Prostate gland (tissue), 2 donors: Measurements from ENCODE around the gene ZFAND3. TPM values are rescaled to one million over a fixed set of nuclear protein-coding genes. Genes with fewer than 3 reads are reported as not detected.
A peak's percentile ranks its signal among the peaks of the same experiment; 100 is the strongest.

Experiments
- DNase-seq: peaks from one replicate; pipeline ENCODE4 v3.0.0-alpha.2; 2019; ENCODE audit warnings: low spot score
- H3K27ac ChIP-seq, 2 donors: fragments of 200-600 bp; sonication (generic); 2 replicates each; pipeline ENCODE4 v1.5.1; 2017 to 2019
- H3K27me3 ChIP-seq: fragments of 200-600 bp; sonication (generic); replicated peaks from 2 replicates; pipeline ENCODE4 v1.5.1; 2019; ENCODE audit not compliant: insufficient read depth
- H3K36me3 ChIP-seq, 2 donors: fragments of 200-600 bp; sonication (generic); 1 replicate in 1 of 2; 2 replicates in 1 of 2; pipeline versions ENCODE4 v1.5.1 to v1.8.1; 2017 to 2019
- H3K4me1 ChIP-seq: fragments of 200-600 bp; sonication (generic); replicated peaks from 2 replicates; pipeline ENCODE4 v1.5.1; 2019
- H3K4me3 ChIP-seq, 2 donors: fragments of 200-600 bp; sonication (generic); 2 replicates each; pipeline ENCODE4 v1.5.1; 2017 to 2019
- H3K9me3 ChIP-seq: fragments of 200-600 bp; sonication (generic); 2 replicates; pipeline ENCODE4 v1.5.1; 2017
- CTCF ChIP-seq, 4 experiments: fragments of 200-600 bp in 2 of 4; fragments of 450-650 bp in 2 of 4; sonication (generic) in 2 of 4; IDR thresholded peaks; 1 replicate in 3 of 4; 2 replicates in 1 of 4; pipeline ENCODE4 v1.5.1; 2016 to 2019; ENCODE audit warnings: antibody characterized with exemption in 4 of 4, mild to moderate bottlenecking in 2 of 4, moderate library complexity in 2 of 4
- POLR2A ChIP-seq: fragments of 450-650 bp; IDR thresholded peaks from one replicate; pipeline ENCODE4 v1.6.1; 2016; ENCODE audit warnings: antibody characterized with exemption, mild to moderate bottlenecking
- POLR2AphosphoS5 ChIP-seq: sonication (generic); formaldehyde crosslinking; IDR thresholded peaks from one replicate; pipeline ENCODE4 v1.6.1; 2017; ENCODE audit warnings: antibody characterized with exemption
- WGBS: methylation state at CpG from one replicate; pipeline ENCODE4 v1.1.5; 2018; 5-methylcytosine and 5-hydroxymethylcytosine counted together
- intact Hi-C: fragments of 100-400 bp; cut with DNase I; formaldehyde crosslinking; loops from one replicate; pipeline ENCODE4 v1.14.2; 2022
- total RNA-seq, 2 donors: library from RNA; depleted of rRNA; stranded (reverse); fragments of >200 nt; gene quantifications; one replicate each; pipeline ENCODE4 v1.1.0, GENCODE V29; 2016

Gene ZFAND3
- total RNA-seq, 2 donors from 2014 or later: 43.5 to 89.1 TPM

- intact Hi-C loops: no loop called here
- Histone ChIP-seq H3K36me3 (no peaks in the 10 kb centered on the region), H3K4me3 (no peak overlapping the region), H3K27ac (no peak overlapping the region), H3K27me3 (no peaks in the 10 kb centered on the region), H3K4me1 (no peaks in the 10 kb centered on the region), H3K9me3 (no peaks in the 10 kb centered on the region)
- no peak for DNase-seq
- 88% methylated on average over 5 of the region's 5 CpGs for WGBS
- no peak for TF ChIP-seq CTCF (IDR thresholded peaks at IDR 0.05)
- TF ChIP-seq POLR2AphosphoS5: no peak
- TF ChIP-seq POLR2A: no peak
Observed at GRCh38 chr6:38112181-38112580, 292.7 kb downstream of the ZFAND3 start.

GRCh38 chr6:38113825-38114576, 294.5 kb downstream of the ZFAND3 start:
- Histone ChIP-seq H3K4me3 (no peak overlapping the region), H3K9me3 (no peaks in the 10 kb centered on the region), H3K36me3 (no peaks in the 10 kb centered on the region), H3K27me3 (no peaks in the 10 kb centered on the region), H3K27ac (no peak overlapping the region), H3K4me1 (no peaks in the 10 kb centered on the region)
- intact Hi-C loops: no loop called here
- 97% methylated on average over 4 of the region's 4 CpGs for WGBS
- DNase-seq: no peak
- TF ChIP-seq POLR2AphosphoS5 (no peak), CTCF (IDR thresholded peaks at IDR 0.05) (no peak), POLR2A (no peak)

- Histone ChIP-seq H3K4me3 (no peak overlapping the region), H3K27ac (no peak overlapping the region), H3K36me3 (no peaks in the 10 kb centered on the region), H3K9me3 (no peaks in the 10 kb centered on the region), H3K27me3 (no peaks in the 10 kb centered on the region), H3K4me1 (no peaks in the 10 kb centered on the region)
- intact Hi-C loops: no loop called here
- WGBS: 87% methylated on average over 2 of the region's 2 CpGs
- no peak for TF ChIP-seq POLR2A
- no peak for TF ChIP-seq POLR2AphosphoS5
- TF ChIP-seq CTCF (IDR thresholded peaks at IDR 0.05): no peak
- DNase-seq: no peak
Observed at GRCh38 chr6:38114976-38115625, 295.6 kb downstream of the ZFAND3 start.

GRCh38 chr6:38115626-38116008, 296.1 kb downstream of the ZFAND3 start:
- H3K4me3 ChIP-seq: no peak overlapping the region
- no peak overlapping the region for H3K27ac ChIP-seq
- H3K36me3 ChIP-seq: no peaks in the 10 kb centered on the region
- no peak for DNase-seq
- H3K4me1 ChIP-seq: no peaks in the 10 kb centered on the region
- 74% methylated on average over 3 of the region's 3 CpGs for WGBS
- TF ChIP-seq CTCF (IDR thresholded peaks at IDR 0.05): no peak
- TF ChIP-seq POLR2A: no peak
- no peak for TF ChIP-seq POLR2AphosphoS5
- intact Hi-C loops: no loop called here
- no peaks in the 10 kb centered on the region for H3K27me3 ChIP-seq
- H3K9me3 ChIP-seq: no peaks in the 10 kb centered on the region

- 55% methylated on average over 6 of the region's 6 CpGs for WGBS
Observed at GRCh38 chr6:38116248-38116647, 296.7 kb downstream of the ZFAND3 start.

More at GRCh38 chr6:38116248-38116647, 296.7 kb downstream of the ZFAND3 start:
- Histone ChIP-seq H3K9me3 (no peaks in the 10 kb centered on the region), H3K4me3 (no peak overlapping the region), H3K36me3 (no peaks in the 10 kb centered on the region), H3K27ac (peak overlapping the region in 1 of 2 donors; percentile 15), H3K27me3 (no peaks in the 10 kb centered on the region), H3K4me1 (no peaks in the 10 kb centered on the region)
- peak; percentile 25 for DNase-seq
- peak; percentile 50 for TF ChIP-seq POLR2AphosphoS5
- TF ChIP-seq POLR2A: no peak
- intact Hi-C loops: no loop called here
